B cell (primary cell): ENCODE data around the gene ARHGAP15. TPM values are rescaled to one million over a fixed set of nuclear protein-coding genes. Genes with fewer than 3 reads are reported as not detected.

Experiments
- ATAC-seq: fragments of 200-7000 bp; cut with Tn5 transposase; one replicate; pipeline ENCODE4 v1.10.0; 2021; ENCODE audit warnings: low read depth, mild to moderate bottlenecking, moderate number of reproducible peaks, moderate library complexity
- CTCF ChIA-PET: fragments of 350-600 bp; sonication (Branson Sonifier 250); formaldehyde crosslinking; loops from one replicate; lab custom pipeline; 2021; ENCODE audit warnings: antibody characterized with exemption, inconsistent platforms; lab: Charles Lee
- POLR2A ChIA-PET: fragments of 350-600 bp; sonication (Branson Sonifier 250); formaldehyde crosslinking; loops from one replicate; lab custom pipeline; 2021; ENCODE audit warnings: antibody characterized with exemption; lab: Charles Lee
- DNase-seq: peaks from one replicate; pipeline ENCODE4 v3.0.0; 2013
- H2AFZ ChIP-seq: 2 replicates; pipeline ENCODE4 v1.6.1; 2012; ENCODE audit warnings: mild to moderate bottlenecking, low read depth, low read length; ENCODE audit not compliant: insufficient read depth, poor library complexity, severe bottlenecking
- H3K27ac ChIP-seq, 2 donors: 1 replicate in 1 of 2; 2 replicates in 1 of 2; pipeline ENCODE4 v1.5.1; 2012 to 2013; ENCODE audit warnings: low read length in 2 of 2, mild to moderate bottlenecking in 2 of 2, moderate library complexity in 1 of 2
- H3K27me3 ChIP-seq, 4 experiments: fragments of 200-600 bp in 1 of 4; sonication (generic) in 1 of 4; replicated peaks in 1 of 4; 1 replicate in 2 of 4; 2 replicates in 2 of 4; pipeline versions ENCODE4 v1.6.1 to v1.7.0; 2013 to 2016; ENCODE audit warnings: low read length in 3 of 4, mild to moderate bottlenecking in 2 of 4, mixed read lengths in 1 of 4, moderate library complexity in 1 of 4; ENCODE audit not compliant: insufficient read depth in 4 of 4, control insufficient read depth in 3 of 4; ENCODE audit errors: control extremely low read depth in 1 of 4
- H3K36me3 ChIP-seq, 2 experiments: replicated peaks in 1 of 2; 1 replicate in 1 of 2; 2 replicates in 1 of 2; pipeline versions ENCODE4 v1.6.1 to v1.7.1; 2013; ENCODE audit warnings: low read length in 1 of 2; ENCODE audit not compliant: insufficient read depth in 2 of 2, control insufficient read depth in 1 of 2; ENCODE audit errors: control extremely low read depth in 1 of 2, extremely low read depth in 1 of 2
- H3K4me1 ChIP-seq, 2 donors: fragments of 200-600 bp in 1 of 2; sonication (generic) in 1 of 2; 1 replicate in 1 of 2; 2 replicates in 1 of 2; pipeline versions ENCODE4 v1.5.1 to v1.6.1; 2013 to 2017; ENCODE audit warnings: low read length in 2 of 2; ENCODE audit not compliant: control insufficient read depth in 2 of 2, insufficient read depth in 2 of 2
- H3K4me2 ChIP-seq: replicated peaks from 2 replicates; pipeline ENCODE3; 2012; ENCODE audit warnings: mild to moderate bottlenecking, low read depth, low read length; ENCODE audit not compliant: poor library complexity, severe bottlenecking
- H3K4me3 ChIP-seq, 5 experiments: fragments of 200-600 bp in 1 of 5; sonication (generic) in 1 of 5; 1 replicate in 3 of 5; 2 replicates in 2 of 5; pipeline versions ENCODE4 v1.5.1 to v1.7.0; 2011 to 2016; ENCODE audit warnings: low read length in 4 of 5, mild to moderate bottlenecking in 4 of 5, low read depth in 2 of 5, control low read depth in 1 of 5, moderate library complexity in 1 of 5; ENCODE audit not compliant: insufficient read depth in 1 of 5; ENCODE audit errors: control extremely low read depth in 1 of 5, extremely low read depth in 1 of 5
- H3K79me2 ChIP-seq: fragments of 200-600 bp; sonication (generic); one replicate; pipeline ENCODE4 v1.6.0; 2016; ENCODE audit warnings: low read length; ENCODE audit not compliant: control insufficient read depth, insufficient read depth
- H3K9ac ChIP-seq: fragments of 200-600 bp; sonication (generic); 2 replicates; pipeline ENCODE4 v1.6.1; 2017; ENCODE audit warnings: mild to moderate bottlenecking, low read length, moderate library complexity
- H3K9me3 ChIP-seq, 3 donors: one replicate each; pipeline versions ENCODE4 v1.6.1 to v1.7.1; 2013; ENCODE audit warnings: low read length in 2 of 3; ENCODE audit not compliant: control insufficient read depth in 2 of 3, insufficient read depth in 1 of 3; ENCODE audit errors: control extremely low read depth in 1 of 3
- H4K20me1 ChIP-seq: 2 replicates; pipeline ENCODE4 v1.6.0; 2012; ENCODE audit warnings: mild to moderate bottlenecking, low read length; ENCODE audit not compliant: insufficient read depth, control insufficient read depth, poor library complexity, severe bottlenecking
- H3K27ac Mint-ChIP-seq: one replicate; pipeline ENCODE4 v1.8.0; 2021; ENCODE audit warnings: mixed read lengths
- H3K27me3 Mint-ChIP-seq: one replicate; pipeline ENCODE4 v1.8.0; 2021; ENCODE audit warnings: mixed read lengths
- H3K4me1 Mint-ChIP-seq: one replicate; pipeline ENCODE4 v1.8.0; 2021; ENCODE audit warnings: mixed read lengths
- H3K4me3 Mint-ChIP-seq: one replicate; pipeline ENCODE4 v1.8.0; 2021; ENCODE audit warnings: mixed read lengths
- H3K9me3 Mint-ChIP-seq: one replicate; pipeline ENCODE4 v1.8.0; 2022; ENCODE audit warnings: mixed read lengths; ENCODE audit not compliant: insufficient read depth
- EZH2 ChIP-seq: IDR thresholded peaks from 2 replicates; pipeline ENCODE4 v1.6.1; 2012; ENCODE audit warnings: borderline replicate concordance, low read depth, mild to moderate bottlenecking, moderate library complexity, low read length; ENCODE audit not compliant: insufficient read depth, poor library complexity, severe bottlenecking
- WGBS: methylation state at CpG from one replicate; pipeline ENCODE4 v1.1.5; 2013; ENCODE audit warnings: missing lambda C conversion rate; ENCODE audit not compliant: insufficient coverage; 5-methylcytosine and 5-hydroxymethylcytosine counted together
- intact Hi-C: fragments of 100-400 bp; cut with micrococcal nuclease; formaldehyde crosslinking; loops from one replicate; pipeline ENCODE4 v1.10.0; 2022
- polyA plus RNA-seq: library from polyadenylated mRNA; depleted of rRNA; stranded (reverse); fragments of >200 nt; gene quantifications from 2 replicates; pipeline ENCODE4 v1.2.3, GENCODE V29; 2012
- total RNA-seq, 2 donors: library from RNA; stranded (reverse); fragments of 120-200 nt in 1 of 2; gene quantifications; 1 replicate in 1 of 2; 2 replicates in 1 of 2; pipeline versions ENCODE4 v1.2.3 to v1.2.4, GENCODE V29; 2013 to 2022
- TF ChIP-seq, protein P1 (sequence below): fragments of 200-600 bp; IDR thresholded peaks from one replicate; pipeline ENCODE4 v1.8.0; 2022; ENCODE audit warnings: antibody characterized with exemption, mild to moderate bottlenecking

Gene ARHGAP15
- total and polyA plus RNA-seq, 2 donors (not counting 1 experiment from before 2014, with no cell fraction given), result 58.6 to 187 TPM

DNA sequence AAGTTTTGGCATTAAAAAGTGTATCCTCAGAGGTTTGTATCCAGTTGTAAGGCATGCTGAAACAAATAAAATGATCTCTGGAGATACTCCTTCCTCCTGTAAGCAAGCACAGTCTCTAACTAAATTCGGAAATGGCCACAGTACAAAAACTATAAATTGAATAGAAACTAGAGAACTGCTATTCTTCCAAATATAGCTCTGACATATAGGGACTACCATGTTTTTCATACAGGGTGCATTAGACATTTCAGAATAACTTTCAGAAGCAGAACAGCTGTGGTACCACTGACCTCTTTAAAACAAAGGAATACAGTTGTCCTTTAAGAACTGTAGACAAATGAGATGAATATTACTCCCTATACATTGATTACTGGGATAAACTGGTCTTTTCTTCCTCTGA is 568.5 kb downstream of the ARHGAP15 start:
- ChIA-PET POLR2A (no interaction called here), CTCF (no interaction called here)
- no peak overlapping the region for H3K4me3 ChIP-seq
- no peak overlapping the region for H3K27ac Mint-ChIP-seq
- H3K27ac ChIP-seq, result no peak overlapping the region
- H3K9ac ChIP-seq, result no peak overlapping the region
- no peak for ATAC-seq
- WGBS, result no CpG with 5 or more reads among the region's 1 CpG
- no peak overlapping the region for H2AFZ ChIP-seq
- H3K9me3 ChIP-seq, result no peaks in the 10 kb centered on the region
- no peaks in the 10 kb centered on the region for H3K4me1 ChIP-seq
- H3K4me2 ChIP-seq, result no peak overlapping the region
- H3K27me3 ChIP-seq, result no peaks in the 10 kb centered on the region
- no peak for TF ChIP-seq EZH2
- TF ChIP-seq, protein P1, sequence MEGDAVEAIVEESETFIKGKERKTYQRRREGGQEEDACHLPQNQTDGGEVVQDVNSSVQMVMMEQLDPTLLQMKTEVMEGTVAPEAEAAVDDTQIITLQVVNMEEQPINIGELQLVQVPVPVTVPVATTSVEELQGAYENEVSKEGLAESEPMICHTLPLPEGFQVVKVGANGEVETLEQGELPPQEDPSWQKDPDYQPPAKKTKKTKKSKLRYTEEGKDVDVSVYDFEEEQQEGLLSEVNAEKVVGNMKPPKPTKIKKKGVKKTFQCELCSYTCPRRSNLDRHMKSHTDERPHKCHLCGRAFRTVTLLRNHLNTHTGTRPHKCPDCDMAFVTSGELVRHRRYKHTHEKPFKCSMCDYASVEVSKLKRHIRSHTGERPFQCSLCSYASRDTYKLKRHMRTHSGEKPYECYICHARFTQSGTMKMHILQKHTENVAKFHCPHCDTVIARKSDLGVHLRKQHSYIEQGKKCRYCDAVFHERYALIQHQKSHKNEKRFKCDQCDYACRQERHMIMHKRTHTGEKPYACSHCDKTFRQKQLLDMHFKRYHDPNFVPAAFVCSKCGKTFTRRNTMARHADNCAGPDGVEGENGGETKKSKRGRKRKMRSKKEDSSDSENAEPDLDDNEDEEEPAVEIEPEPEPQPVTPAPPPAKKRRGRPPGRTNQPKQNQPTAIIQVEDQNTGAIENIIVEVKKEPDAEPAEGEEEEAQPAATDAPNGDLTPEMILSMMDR, result no peak
- H3K79me2 ChIP-seq, result no peaks in the 10 kb centered on the region
- no peaks in the 10 kb centered on the region for H3K9me3 Mint-ChIP-seq
- intact Hi-C loops, result no loop called here
- H3K36me3 ChIP-seq, result peaks cover 0 to 12% of the 10 kb centered on the region in 2 experiments
- H3K4me1 Mint-ChIP-seq, result peaks cover 4% of the 10 kb centered on the region
- no peaks in the 10 kb centered on the region for H3K27me3 Mint-ChIP-seq
- peaks cover under 1% of the 10 kb centered on the region for H4K20me1 ChIP-seq
- no peak overlapping the region for H3K4me3 Mint-ChIP-seq
- no peak for DNase-seq

DNA sequence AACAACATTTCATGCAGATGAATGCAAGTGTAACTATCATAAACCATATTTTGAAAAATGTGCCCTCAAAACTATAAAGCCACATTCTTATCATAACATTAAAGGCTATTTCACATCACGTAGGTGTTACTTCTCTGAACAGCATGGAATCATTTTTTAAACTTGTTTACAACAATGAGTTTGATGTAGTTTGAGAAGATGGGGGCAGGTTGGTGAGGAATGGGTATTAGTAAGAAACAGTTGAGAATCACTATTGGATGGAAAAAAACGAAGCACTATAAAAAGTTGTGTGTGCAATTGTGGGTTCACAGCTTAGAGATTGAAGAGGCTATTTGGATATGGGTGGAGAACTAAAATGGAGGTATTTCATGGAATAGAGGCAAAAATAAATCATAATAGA is 569.1 kb downstream of the ARHGAP15 start:
- H3K36me3 ChIP-seq, result peaks cover under 1 to 15% of the 10 kb centered on the region in 2 experiments
- H3K4me2 ChIP-seq, result no peak overlapping the region
- ATAC-seq (no peak), DNase-seq (no peak)
- peaks cover 4% of the 10 kb centered on the region for H3K4me1 Mint-ChIP-seq
- no peak overlapping the region for H3K4me3 ChIP-seq
- no peak overlapping the region for H3K27ac Mint-ChIP-seq
- no peaks in the 10 kb centered on the region for H3K79me2 ChIP-seq
- no peaks in the 10 kb centered on the region for H3K27me3 ChIP-seq
- ChIA-PET POLR2A (no interaction called here), CTCF (no interaction called here)
- no peaks in the 10 kb centered on the region for H3K9me3 ChIP-seq
- 58% methylated on average over 1 of the region's 2 CpGs for WGBS
- no peaks in the 10 kb centered on the region for H3K27me3 Mint-ChIP-seq
- no peak overlapping the region for H3K9ac ChIP-seq
- H2AFZ ChIP-seq, result no peak overlapping the region
- no peaks in the 10 kb centered on the region for H4K20me1 ChIP-seq
- H3K4me1 ChIP-seq, result no peaks in the 10 kb centered on the region
- H3K4me3 Mint-ChIP-seq, result no peak overlapping the region
- H3K27ac ChIP-seq, result no peak overlapping the region
- H3K9me3 Mint-ChIP-seq, result no peaks in the 10 kb centered on the region
- intact Hi-C loops, result no loop called here
- TF ChIP-seq, protein P1, result no peak
- no peak for TF ChIP-seq EZH2
